Activated B cell treated with CpG ODN at 0.5 μM for 24 hours (primary cell): Measurements from ENCODE around the gene UPK3BL2. TPM values are rescaled to one million over a fixed set of nuclear protein-coding genes. Genes with fewer than 3 reads are reported as not detected.
"Not testable (repeated sequence)": the region's sequence is repeated elsewhere in the genome, so short reads cannot be mapped to it uniquely, and the experiment has no call there.

ENCODE experiments used
- ATAC-seq: fragments of 200-7000 bp; cut with Tn5 transposase; one replicate; pipeline ENCODE4 v1.10.0; 2021; ENCODE audit warnings: low read depth, mild to moderate bottlenecking, moderate library complexity
- CTCF ChIA-PET: fragments of 350-600 bp; sonication (Branson Sonifier 250); formaldehyde crosslinking; loops from one replicate; lab custom pipeline; 2021; ENCODE audit warnings: antibody characterized with exemption; lab: Charles Lee
- POLR2A ChIA-PET: fragments of 350-600 bp; sonication (Branson Sonifier 250); formaldehyde crosslinking; loops from one replicate; lab custom pipeline; 2021; ENCODE audit warnings: antibody characterized with exemption; lab: Charles Lee
- DNase-seq: peaks from one replicate; pipeline ENCODE4 v3.0.0; 2022
- H3K27ac Mint-ChIP-seq: one replicate; pipeline ENCODE4 v1.8.0; 2020; ENCODE audit warnings: mixed read lengths
- H3K27me3 Mint-ChIP-seq: one replicate; pipeline ENCODE4 v1.8.0; 2021; ENCODE audit warnings: mixed read lengths
- H3K36me3 Mint-ChIP-seq: one replicate; pipeline ENCODE4 v1.8.0; 2021; ENCODE audit warnings: low read depth, mixed read lengths
- H3K4me1 Mint-ChIP-seq: one replicate; pipeline ENCODE4 v1.8.0; 2021; ENCODE audit warnings: mixed read lengths
- H3K4me3 Mint-ChIP-seq: one replicate; pipeline ENCODE4 v1.8.0; 2020; ENCODE audit warnings: mild to moderate bottlenecking, mixed read lengths
- H3K9me3 Mint-ChIP-seq: one replicate; pipeline ENCODE4 v1.8.0; 2020; ENCODE audit warnings: mixed read lengths
- intact Hi-C: fragments of 100-400 bp; cut with micrococcal nuclease; formaldehyde crosslinking; loops from one replicate; pipeline ENCODE4 v1.15.1; 2024
- total RNA-seq: library from RNA; stranded (reverse); gene quantifications from 2 replicates; pipeline ENCODE4 v1.2.3, GENCODE V29; 2022

The UPK3BL2 gene, protein sequence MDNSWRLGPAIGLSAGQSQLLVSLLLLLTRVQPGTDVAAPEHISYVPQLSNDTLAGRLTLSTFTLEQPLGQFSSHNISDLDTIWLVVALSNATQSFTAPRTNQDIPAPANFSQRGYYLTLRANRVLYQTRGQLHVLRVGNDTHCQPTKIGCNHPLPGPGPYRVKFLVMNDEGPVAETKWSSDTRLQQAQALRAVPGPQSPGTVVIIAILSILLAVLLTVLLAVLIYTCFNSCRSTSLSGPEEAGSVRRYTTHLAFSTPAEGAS
- total RNA-seq, result 36.8 and 45.3 TPM in 2 replicates

DNA sequence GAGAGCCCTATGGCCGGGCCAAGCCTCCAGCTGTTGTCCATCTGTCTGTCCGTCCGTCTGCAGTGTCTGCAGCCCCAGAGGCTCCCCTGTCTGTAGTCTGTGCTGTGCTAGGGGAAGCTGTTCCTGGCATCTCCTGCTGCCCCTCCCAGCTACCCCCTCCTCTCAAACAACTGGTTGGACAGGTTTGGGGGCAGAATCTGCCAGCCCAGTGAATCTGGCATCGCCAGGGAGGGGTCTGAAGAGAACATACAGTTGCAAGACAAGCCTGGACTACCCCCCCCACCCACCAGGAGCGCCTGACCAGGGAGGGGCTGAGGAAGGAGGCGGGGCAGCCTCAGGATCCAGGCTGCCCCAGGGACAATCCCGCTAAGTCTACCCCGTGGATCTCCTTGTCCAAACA lies at the start of gene UPK3BL2:
TSS of gene UPK3BL2 (minus strand) at position 101 of the 400 bp plus-strand sequence. CDS start at position 41, 60 bp downstream.
- H3K4me3 Mint-ChIP-seq, H3K27ac Mint-ChIP-seq, H3K4me1 Mint-ChIP-seq, H3K36me3 Mint-ChIP-seq, CTCF ChIA-PET, POLR2A ChIA-PET, intact Hi-C loops, ATAC-seq, H3K27me3 Mint-ChIP-seq, DNase-seq, H3K9me3 Mint-ChIP-seq: not testable (repeated sequence)

- CTCF ChIA-PET, H3K9me3 Mint-ChIP-seq, intact Hi-C loops, H3K4me3 Mint-ChIP-seq, H3K27me3 Mint-ChIP-seq, POLR2A ChIA-PET, H3K4me1 Mint-ChIP-seq, H3K27ac Mint-ChIP-seq, H3K36me3 Mint-ChIP-seq: not testable (repeated sequence)
- ATAC-seq (peak; percentile 74), DNase-seq (peak; percentile 56)
These were observed 49.1 kb upstream of the UPK3BL2 start for GRCh38 chr7:102592477-102593019.

GRCh38 chr7:102589857-102590256 lies 46.4 kb upstream of the UPK3BL2 start:
- POLR2A ChIA-PET, H3K27me3 Mint-ChIP-seq, intact Hi-C loops, CTCF ChIA-PET, H3K36me3 Mint-ChIP-seq, DNase-seq, H3K9me3 Mint-ChIP-seq, H3K4me3 Mint-ChIP-seq, H3K4me1 Mint-ChIP-seq, H3K27ac Mint-ChIP-seq: not testable (repeated sequence)
- ATAC-seq, result peak; percentile 43

GRCh38 chr7:102583495-102583894 lies 40.0 kb upstream of the UPK3BL2 start:
- H3K4me3 Mint-ChIP-seq, CTCF ChIA-PET, ATAC-seq, intact Hi-C loops, POLR2A ChIA-PET, H3K9me3 Mint-ChIP-seq, H3K27me3 Mint-ChIP-seq, H3K4me1 Mint-ChIP-seq, DNase-seq, H3K27ac Mint-ChIP-seq, H3K36me3 Mint-ChIP-seq: not testable (repeated sequence)

DNA sequence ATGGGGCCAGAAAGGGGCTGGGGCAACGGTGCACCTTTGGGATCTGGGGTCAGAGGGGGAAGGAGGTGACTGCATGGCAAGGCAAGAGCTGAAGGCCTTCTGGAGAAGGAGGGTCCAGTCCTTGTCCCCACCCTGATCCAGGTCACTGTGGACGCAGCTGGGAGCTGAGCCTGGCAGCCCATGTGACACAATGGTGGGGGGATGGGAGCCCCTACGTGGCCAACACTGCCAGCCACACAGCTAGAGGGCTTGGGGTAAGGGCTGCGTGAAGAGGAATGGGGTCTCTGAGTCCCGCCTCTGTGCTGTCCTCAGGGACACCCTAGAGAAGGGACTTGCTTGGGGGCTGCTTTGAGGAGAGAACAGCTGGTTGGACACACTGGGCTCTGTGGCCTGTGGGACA lies 38.2 kb upstream of the UPK3BL2 start:
- H3K9me3 Mint-ChIP-seq, H3K36me3 Mint-ChIP-seq, H3K4me3 Mint-ChIP-seq, DNase-seq, H3K27me3 Mint-ChIP-seq, ATAC-seq, intact Hi-C loops, H3K27ac Mint-ChIP-seq, CTCF ChIA-PET, POLR2A ChIA-PET, H3K4me1 Mint-ChIP-seq: not testable (repeated sequence)

DNA sequence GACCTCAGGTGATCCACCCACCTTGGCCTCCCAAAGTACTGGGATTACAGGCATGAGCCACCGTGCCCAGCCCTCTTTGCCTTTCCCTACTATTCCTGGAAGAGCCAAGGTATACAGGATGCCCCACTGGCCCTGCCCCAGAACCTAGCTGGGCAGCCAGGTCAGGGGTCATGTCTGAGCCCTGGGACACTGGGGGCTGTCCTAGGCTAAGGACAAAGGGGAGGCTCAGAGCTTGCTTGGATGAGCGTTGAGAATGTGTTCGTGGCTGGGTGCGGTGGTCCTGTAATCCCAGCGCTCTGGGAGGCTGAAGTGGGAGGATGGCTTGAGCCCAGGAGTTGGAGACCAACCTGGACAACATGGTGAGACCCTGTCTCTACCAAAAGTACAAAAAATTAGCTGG lies 35.0 kb upstream of the UPK3BL2 start:
- ATAC-seq, H3K9me3 Mint-ChIP-seq, intact Hi-C loops, H3K36me3 Mint-ChIP-seq, H3K4me1 Mint-ChIP-seq, H3K4me3 Mint-ChIP-seq, H3K27me3 Mint-ChIP-seq, CTCF ChIA-PET, H3K27ac Mint-ChIP-seq, DNase-seq, POLR2A ChIA-PET: not testable (repeated sequence)

DNA sequence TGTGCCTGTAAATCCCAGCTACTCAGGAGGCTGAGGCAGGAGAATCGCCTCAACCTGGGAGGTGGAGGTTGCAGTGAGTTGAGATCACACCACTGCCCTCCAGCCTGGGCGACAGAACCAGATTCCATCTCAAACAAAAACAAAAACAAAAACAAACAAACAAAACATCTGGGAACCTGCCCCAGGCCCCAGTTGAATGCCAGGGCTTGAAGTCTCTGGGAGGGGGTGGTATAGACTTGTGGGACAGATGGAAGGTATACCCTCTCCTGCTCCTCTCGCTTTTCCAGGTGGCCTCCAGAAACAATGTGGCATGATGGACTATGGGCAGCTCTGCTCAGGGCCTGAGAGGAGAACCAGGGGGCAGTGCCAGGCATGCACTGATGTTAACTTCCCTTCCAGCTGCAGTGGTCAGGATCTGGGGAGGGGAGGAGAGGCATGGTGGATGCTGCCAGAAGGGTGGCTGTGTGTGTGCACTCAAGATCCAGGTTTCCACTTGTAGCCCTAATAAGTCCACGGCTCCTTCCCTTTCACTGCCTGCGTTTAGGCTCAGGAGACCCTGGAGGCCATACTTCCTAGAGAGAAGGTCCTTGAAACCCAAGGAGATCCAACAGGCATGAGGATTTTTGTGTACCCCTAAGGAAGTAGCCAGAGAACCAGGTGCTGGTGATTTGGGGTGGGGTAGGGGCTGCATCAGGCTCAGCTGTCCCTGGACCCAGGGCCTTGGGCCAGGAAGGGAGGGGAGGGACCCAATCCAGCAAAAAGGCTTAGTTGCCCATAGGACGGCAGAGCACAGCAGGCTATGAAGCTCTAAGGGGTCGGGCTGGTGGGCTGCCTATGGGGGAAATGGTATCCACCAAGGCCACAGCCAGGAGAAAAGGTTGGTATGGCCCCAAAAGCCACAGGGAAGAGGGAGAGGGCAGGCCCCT lies 34.1 kb upstream of the UPK3BL2 start:
- CTCF ChIA-PET, DNase-seq: not testable (repeated sequence)

GRCh38 chr7:102576363-102576762 lies 32.9 kb upstream of the UPK3BL2 start:
- DNase-seq, H3K36me3 Mint-ChIP-seq, H3K4me3 Mint-ChIP-seq, H3K4me1 Mint-ChIP-seq, intact Hi-C loops, H3K9me3 Mint-ChIP-seq, CTCF ChIA-PET, H3K27ac Mint-ChIP-seq, ATAC-seq, H3K27me3 Mint-ChIP-seq, POLR2A ChIA-PET: not testable (repeated sequence)

More for the DNA sequence above, 34.1 kb upstream of the UPK3BL2 start:
- H3K4me1 Mint-ChIP-seq, H3K27ac Mint-ChIP-seq, intact Hi-C loops, H3K27me3 Mint-ChIP-seq, H3K4me3 Mint-ChIP-seq, H3K9me3 Mint-ChIP-seq, H3K36me3 Mint-ChIP-seq, POLR2A ChIA-PET, ATAC-seq: not testable (repeated sequence)

- H3K27ac Mint-ChIP-seq, H3K9me3 Mint-ChIP-seq, H3K4me1 Mint-ChIP-seq, H3K36me3 Mint-ChIP-seq, DNase-seq, H3K27me3 Mint-ChIP-seq, H3K4me3 Mint-ChIP-seq, intact Hi-C loops, ATAC-seq, POLR2A ChIA-PET, CTCF ChIA-PET: not testable (repeated sequence)
These were observed 31.1 kb upstream of the UPK3BL2 start for GRCh38 chr7:102574607-102575006.

DNA sequence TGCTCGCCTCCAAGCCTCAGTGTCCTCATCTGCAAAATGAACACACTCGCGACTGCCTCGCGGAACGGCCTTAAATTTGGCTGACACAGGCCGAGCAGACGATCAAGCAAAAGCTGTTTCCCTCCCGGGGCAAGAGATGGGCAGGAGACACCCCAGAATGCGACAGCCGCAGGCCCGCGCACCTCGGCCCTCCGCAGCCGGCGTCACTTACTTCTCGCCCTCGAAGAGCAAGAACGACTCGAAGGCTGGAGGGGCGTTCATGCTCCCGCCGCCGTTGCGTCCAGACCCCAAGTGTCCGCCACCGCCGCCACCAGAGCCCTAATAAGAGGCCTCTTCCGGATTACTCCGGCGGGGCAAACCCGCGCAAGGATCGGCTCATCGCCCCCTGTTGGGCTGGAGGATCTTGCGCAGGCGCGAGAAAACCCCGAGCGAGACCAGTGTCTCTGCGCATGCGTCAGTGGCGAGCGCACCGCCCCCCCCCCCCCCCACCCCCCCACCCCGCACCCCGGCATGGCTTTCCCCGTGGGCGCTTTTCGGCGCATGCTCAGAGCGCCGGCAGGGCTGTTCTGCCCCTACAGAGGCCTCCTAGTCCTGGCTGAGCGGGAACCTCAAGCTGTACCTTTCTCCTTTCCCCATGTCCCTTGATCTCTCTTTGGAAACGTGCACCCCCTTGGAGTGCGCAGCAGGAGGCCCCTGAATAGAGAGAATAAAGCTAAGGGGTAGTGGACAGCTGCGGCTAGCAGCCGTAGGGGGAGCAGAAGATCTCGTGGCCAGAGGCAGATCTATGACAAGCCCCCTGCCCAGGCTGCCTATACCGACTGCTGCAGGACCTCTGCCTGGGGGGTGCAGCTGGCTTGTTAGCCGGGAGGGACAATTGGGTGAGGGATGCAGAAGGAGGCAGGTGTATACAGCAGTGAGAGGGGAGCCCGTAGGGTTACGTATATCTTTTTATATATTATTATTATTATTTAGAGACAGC lies 29.1 kb upstream of the UPK3BL2 start, which contains the start of gene POLR2J3:
TSS of gene POLR2J3 (minus strand) at position 323 of the 979 bp plus-strand sequence. CDS start at position 261, 62 bp downstream.
- POLR2A ChIA-PET, CTCF ChIA-PET, H3K9me3 Mint-ChIP-seq, H3K4me1 Mint-ChIP-seq, H3K27me3 Mint-ChIP-seq, H3K36me3 Mint-ChIP-seq, intact Hi-C loops: not testable (repeated sequence)
- H3K4me3 Mint-ChIP-seq, result peak within 1 kb of the TSS; percentile 93
- ATAC-seq (peak; percentile 93), DNase-seq (peak; percentile 100)
- peak within 1 kb of the TSS; percentile 88 for H3K27ac Mint-ChIP-seq

GRCh38 chr7:102568620-102569019 lies 25.1 kb upstream of the UPK3BL2 start:
- ATAC-seq, CTCF ChIA-PET, DNase-seq, POLR2A ChIA-PET, H3K27me3 Mint-ChIP-seq, intact Hi-C loops, H3K4me3 Mint-ChIP-seq, H3K9me3 Mint-ChIP-seq, H3K27ac Mint-ChIP-seq, H3K4me1 Mint-ChIP-seq, H3K36me3 Mint-ChIP-seq: not testable (repeated sequence)
